Heart right ventricle (tissue), 16 donors: ENCODE measurements around the gene FKBP1B. TPM values are rescaled to one million over a fixed set of nuclear protein-coding genes. Genes with fewer than 3 reads are reported as not detected.
A peak's percentile ranks its signal among the peaks of the same experiment; 100 is the strongest.
"Not testable (repeated sequence)": the region's sequence is repeated elsewhere in the genome, so short reads cannot be mapped to it uniquely, and the experiment has no call there.

Source experiments
- ATAC-seq, 8 donors: fragments of 200-7000 bp; cut with Tn5 transposase; one replicate each; pipeline ENCODE4 v1.9.1; 2020; ENCODE audit warnings: mild to moderate bottlenecking in 8 of 8, moderate library complexity in 8 of 8, moderate number of reproducible peaks in 1 of 8
- DNase-seq, 2 donors: peaks; one replicate each; pipeline ENCODE4 v3.0.0-alpha.2; 2020
- H3K27ac ChIP-seq, 10 donors: fragments of 200-600 bp; sonication (generic) in 2 of 10; one replicate each; pipeline versions ENCODE4 v1.5.0 to v1.8.0; 2020 to 2022; ENCODE audit warnings: mild to moderate bottlenecking in 3 of 10
- H3K27me3 ChIP-seq, 7 donors: fragments of 200-600 bp; one replicate each; pipeline ENCODE4 v1.8.0; 2021 to 2022; ENCODE audit warnings: mild to moderate bottlenecking in 2 of 7
- H3K36me3 ChIP-seq, 9 donors: fragments of 200-600 bp; sonication (generic) in 1 of 9; one replicate each; pipeline versions ENCODE4 v1.5.0 to v1.8.0; 2020 to 2022; ENCODE audit warnings: mild to moderate bottlenecking in 2 of 9
- H3K4me1 ChIP-seq, 9 donors: fragments of 200-600 bp; sonication (generic) in 1 of 9; one replicate each; pipeline versions ENCODE4 v1.5.0 to v1.8.0; 2020 to 2022; ENCODE audit warnings: mild to moderate bottlenecking in 4 of 9
- H3K4me3 ChIP-seq, 10 donors: fragments of 200-600 bp; sonication (generic) in 2 of 10; one replicate each; pipeline versions ENCODE4 v1.5.0 to v1.8.0; 2020 to 2022; ENCODE audit warnings: mild to moderate bottlenecking in 7 of 10, moderate library complexity in 2 of 10
- H3K9me3 ChIP-seq, 11 donors: fragments of 200-600 bp in 10 of 11; sonication (generic) in 2 of 11; one replicate each; pipeline versions ENCODE4 v1.5.0 to v1.8.0; 2013 to 2022; ENCODE audit warnings: mild to moderate bottlenecking in 2 of 11, control low read depth in 1 of 11, moderate library complexity in 1 of 11
- CTCF ChIP-seq, 9 donors: fragments of 200-600 bp; sonication (generic) in 2 of 9; IDR thresholded peaks; one replicate each; pipeline versions ENCODE4 v1.5.0 to v1.8.0; 2021 to 2022; ENCODE audit warnings: antibody characterized with exemption in 9 of 9, mild to moderate bottlenecking in 5 of 9, moderate library complexity in 1 of 9
- WGBS, 2 donors: extraction: QIAGEN DNeasy Blood & Tissue Kit; methylation state at CpG; one replicate each; pipeline ENCODE4 v1.1.7; 2013; ENCODE audit warnings: inconsistent platforms in 1 of 2; 5-methylcytosine and 5-hydroxymethylcytosine counted together
- intact Hi-C, 10 donors: fragments of 100-400 bp; cut with DNase I; formaldehyde crosslinking; loops; one replicate each; pipeline versions ENCODE4 v1.11.1 to v1.14.2; 2022
- polyA plus RNA-seq, 2 donors: library from polyadenylated mRNA; stranded (reverse); fragments of 200-250 nt; gene quantifications; one replicate each; pipeline ENCODE4 v1.2.3, GENCODE V29; 2013
- total RNA-seq, 10 donors: library from RNA; stranded (reverse); fragmentation: NEBNext Ultra II Directional in 3 of 10; extraction: Animal tissue kit (Norgen Biotek cat#: 25700) in 3 of 10; gene quantifications; one replicate each; pipeline versions ENCODE4 v1.2.1 to v1.2.4, GENCODE V29; 2021 to 2023
- donor health status: Arrhythmogenic right ventricular cardiomyopathy.
- donor health status: ischemic (EF 13 %, LVEDD 7.1; RV severe dilation, severe dysfunction).
- donor health status: healthy with polysubstance abuse.
- donor health status: DM: no; HTN: yes; CAD: no.
- donor health status: DM: no; HTN: no; CAD: no.
- donor health status: ischemic (EF 25% LVEDD 6.9; RV normal size, moderate dysfunction).
- donor health status: ischemic (EF 25% LVEDD 5.7; RV mildly dilated, moderate dysfunction).
- donor health status: healthy.
- donor health status: DM: yes; HTN: yes; CAD: no.
- donor health status: Ischemic cardiomyopathy.
- donor health status: ischemic (EF 35%, LVEDD 5.7; RV mildly dilated, moderate dysfunction).
- donor health status: nonischemic (EF 11% LVEDD 7.7; RV severe dilation, severe dysfunction).
- donor health status: DM: yes; HTN: yes; CAD: no.
- donor health status: PGD.
- donor health status: ischemic (EF 29% LVEDD 5.4; RV normal size, mild dysfunction).
- donor health status: nonischemic (EF 23%, LVEDD 6.1; RV moderate dilation, normal function).

FKBP1B gene
- total and polyA plus RNA-seq, 12 donors = 0.61 to 6.3 (median 1.7) TPM; not detected in 1

- H3K4me1 ChIP-seq = peaks cover 0 to 17% (median 12%) of the 10 kb centered on the region in 9 donors
- no peak overlapping the region for H3K27ac ChIP-seq
- 76 to 81% methylated on average over 9 of the region's 9 CpGs for WGBS, 2 donors
- TF ChIP-seq CTCF (IDR thresholded peaks at IDR 0.05) = no peak
- ATAC-seq (no peak), DNase-seq (no peak)
- H3K36me3 ChIP-seq = no peaks in the 10 kb centered on the region
- no peak overlapping the region for H3K4me3 ChIP-seq
- H3K27me3 ChIP-seq = peaks cover 13 to 45% (median 27%) of the 10 kb centered on the region in 7 donors
- intact Hi-C loops = no loop called here
- no peaks in the 10 kb centered on the region for H3K9me3 ChIP-seq
These were observed 36.9 kb upstream of the FKBP1B start for GRCh38 chr2:24012521-24013188.

- ATAC-seq, DNase-seq, H3K4me3 ChIP-seq, H3K9me3 ChIP-seq, H3K36me3 ChIP-seq, intact Hi-C loops, H3K27ac ChIP-seq: not testable (repeated sequence)
- 92 to 97% methylated on average over 6 of the region's 6 CpGs for WGBS, 2 donors
- peaks cover 7 to 28% (median 19%) of the 10 kb centered on the region in 7 donors for H3K27me3 ChIP-seq
- H3K4me1 ChIP-seq = peaks cover 0 to 10% (median 7%) of the 10 kb centered on the region in 9 donors
These were observed 34.6 kb upstream of the FKBP1B start for GRCh38 chr2:24014902-24015301.

GRCh38 chr2:24015562-24016375 is 33.8 kb upstream of the FKBP1B start:
- H3K27ac ChIP-seq = no peak overlapping the region
- DNase-seq (no peak), ATAC-seq (no peak)
- H3K4me1 ChIP-seq = peaks cover 0 to 2% (median 0%) of the 10 kb centered on the region in 9 donors
- no peaks in the 10 kb centered on the region for H3K9me3 ChIP-seq
- no peak for TF ChIP-seq CTCF (IDR thresholded peaks at IDR 0.05)
- no peaks in the 10 kb centered on the region for H3K36me3 ChIP-seq
- intact Hi-C loops = no loop called here
- no peak overlapping the region for H3K4me3 ChIP-seq
- H3K27me3 ChIP-seq = peaks cover 0 to 19% (median 10%) of the 10 kb centered on the region in 7 donors
- WGBS, 2 donors = 74% methylated on average over 11 of the region's 11 CpGs

- H3K4me1 ChIP-seq = no peaks in the 10 kb centered on the region
- no peaks in the 10 kb centered on the region for H3K36me3 ChIP-seq
- no peaks in the 10 kb centered on the region for H3K9me3 ChIP-seq
- peaks cover 0 to 13% (median 5%) of the 10 kb centered on the region in 7 donors for H3K27me3 ChIP-seq
- H3K4me3 ChIP-seq = no peak overlapping the region
- DNase-seq (no peak), ATAC-seq (peak in 1 of 8 donors; percentile 23)
- H3K27ac ChIP-seq = no peak overlapping the region
- 80 to 85% methylated on average over 9 of the region's 9 CpGs for WGBS, 2 donors
- intact Hi-C loops = no loop called here
- no peak for TF ChIP-seq CTCF (IDR thresholded peaks at IDR 0.05)
These were observed 33.2 kb upstream of the FKBP1B start for GRCh38 chr2:24016376-24016761.
